HG03354 (cell line): Measurements from ENCODE around the gene CAMK2D.
A peak's percentile ranks its signal among the peaks of the same experiment; 100 is the strongest.

ENCODE experiments used
- ATAC-seq: cut with Tn5 transposase; IDR thresholded peaks from one replicate; pipeline ENCODE4 v1.9.1; 2021; ENCODE audit warnings: mild to moderate bottlenecking; ENCODE audit not compliant: unreplicated experiment, poor library complexity, severe bottlenecking

The CAMK2D gene

DNA sequence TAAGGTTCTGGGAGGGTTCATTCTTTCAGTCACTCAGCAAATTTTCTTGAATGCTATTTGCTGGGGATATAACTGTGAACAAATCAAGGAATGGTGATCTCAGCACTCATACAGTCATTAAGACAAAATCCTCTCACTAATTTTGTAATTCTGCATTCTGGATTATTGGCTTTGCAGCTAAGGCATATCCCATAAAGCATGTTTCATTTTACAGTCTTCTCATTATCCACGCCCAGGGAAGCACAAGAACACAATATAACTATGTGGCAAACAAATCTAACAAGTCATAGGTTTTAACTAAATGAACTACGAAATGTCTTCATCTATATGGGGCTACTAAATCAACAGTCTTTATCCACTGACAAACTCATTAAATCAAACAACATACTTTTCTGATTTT lies 139.9 kb downstream of the CAMK2D start:
- ATAC-seq: no peak

DNA sequence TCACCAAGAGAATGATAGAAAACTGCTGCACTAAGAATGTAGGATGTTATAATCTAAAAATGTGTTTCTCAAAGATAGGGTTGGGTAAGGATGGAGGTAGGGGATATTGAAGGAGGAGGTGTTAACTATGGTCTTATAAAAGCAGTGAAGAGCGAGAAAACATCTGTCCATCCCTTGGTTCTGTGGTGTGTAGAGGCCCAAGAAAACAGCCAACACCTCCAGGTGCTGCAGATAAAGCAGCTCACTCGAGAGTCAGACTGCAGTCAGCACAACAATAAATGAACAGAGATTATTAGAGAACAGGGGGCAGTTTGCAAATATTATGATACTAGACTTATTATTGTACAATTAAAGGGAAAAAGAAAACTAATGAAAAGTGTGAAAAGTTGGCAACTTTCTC lies 141.5 kb downstream of the CAMK2D start:
- no peak for ATAC-seq

DNA sequence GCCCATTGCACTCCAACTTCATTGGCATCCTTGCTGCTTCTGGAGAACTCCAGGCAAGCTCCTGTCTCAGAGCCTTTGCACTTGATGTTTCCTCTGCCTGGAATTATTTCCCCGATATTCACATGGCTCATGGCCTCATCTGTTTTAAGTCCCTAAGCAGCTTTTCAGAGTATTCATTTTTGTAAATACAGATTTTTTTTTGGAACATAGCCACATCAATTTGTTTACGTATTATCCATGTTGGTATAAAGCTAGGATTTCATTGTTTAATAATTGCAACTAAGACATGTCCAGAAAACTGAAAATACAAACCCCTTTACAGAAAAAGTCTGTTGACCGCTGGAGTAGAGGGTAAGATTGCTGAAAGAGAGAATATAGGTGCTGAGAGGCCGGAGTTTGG lies 142.0 kb downstream of the CAMK2D start:
- no peak for ATAC-seq

DNA sequence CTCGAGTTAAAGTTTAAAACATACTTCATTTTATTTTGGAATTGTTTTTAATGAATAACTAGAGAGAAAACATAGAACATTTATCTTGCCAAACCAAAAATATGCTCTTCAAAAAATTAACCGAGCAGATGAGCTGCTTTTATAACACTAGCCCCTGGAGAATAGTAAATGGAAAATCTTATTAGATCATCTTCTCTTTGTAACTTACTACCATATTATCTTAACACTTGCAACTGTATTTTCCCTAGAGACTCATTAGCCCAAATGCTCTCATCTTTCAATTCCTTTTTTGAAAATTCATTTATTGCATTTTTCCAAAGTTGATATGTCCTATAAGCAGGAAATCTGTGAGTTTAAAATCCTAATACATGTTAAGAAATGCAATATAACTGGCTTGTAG lies 143.3 kb downstream of the CAMK2D start:
- no peak for ATAC-seq

DNA sequence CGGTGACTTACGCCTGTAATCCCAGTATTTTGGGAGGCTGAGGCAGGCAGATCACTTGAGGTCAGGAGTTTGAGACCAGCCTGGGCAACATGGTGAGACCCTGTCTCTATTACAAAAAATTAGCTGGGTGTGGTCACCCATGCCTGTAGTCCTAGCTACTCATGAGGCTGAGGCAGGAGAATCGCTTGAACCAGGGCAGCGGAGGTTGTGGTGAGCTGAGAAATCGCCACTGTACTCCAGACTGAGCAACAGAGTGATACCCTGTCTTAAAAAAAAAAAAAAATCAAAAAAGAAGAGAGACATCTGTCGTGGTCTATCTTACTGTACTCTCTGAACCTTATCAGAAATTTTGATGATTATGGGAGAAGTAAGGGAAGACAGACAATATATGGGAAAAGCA lies 144.3 kb downstream of the CAMK2D start:
- no peak for ATAC-seq

DNA sequence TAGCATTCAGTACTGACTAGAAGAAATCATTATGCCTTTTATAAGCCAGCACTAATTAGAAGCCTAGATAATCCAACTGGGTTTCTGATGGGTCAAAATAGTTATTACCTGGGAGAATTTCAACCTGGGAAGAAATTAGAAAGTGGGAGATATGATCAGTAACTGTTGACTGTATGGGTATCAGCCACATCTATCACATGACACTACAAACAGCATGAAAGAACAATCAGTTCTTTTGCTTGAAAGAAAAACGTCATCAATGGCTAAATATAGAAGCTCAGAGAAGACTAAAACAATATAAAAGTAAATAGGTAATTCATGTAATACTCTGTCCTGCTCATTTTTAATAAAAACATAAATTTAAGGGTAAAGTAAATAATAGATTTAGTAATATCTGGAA lies 145.1 kb downstream of the CAMK2D start:
- no peak for ATAC-seq

DNA sequence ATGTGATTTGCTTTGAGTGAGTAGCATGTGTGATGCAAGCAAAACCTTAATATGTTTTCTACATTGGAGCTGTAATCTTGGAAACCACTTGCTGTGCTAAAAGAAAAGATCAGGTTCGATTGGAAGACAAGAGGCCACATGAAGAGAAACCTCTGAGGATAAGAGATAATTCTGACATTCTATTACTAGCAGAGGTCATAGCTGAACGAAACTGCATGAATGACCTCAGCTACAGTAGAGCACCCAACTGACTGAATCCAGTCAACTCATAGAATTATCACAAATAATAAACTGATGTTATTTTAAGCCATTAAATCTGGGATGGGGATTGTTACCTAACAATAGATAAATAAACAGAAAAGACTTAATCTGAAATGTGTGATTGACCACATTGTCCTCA lies 147.1 kb downstream of the CAMK2D start:
- peak; percentile 51 for ATAC-seq

DNA sequence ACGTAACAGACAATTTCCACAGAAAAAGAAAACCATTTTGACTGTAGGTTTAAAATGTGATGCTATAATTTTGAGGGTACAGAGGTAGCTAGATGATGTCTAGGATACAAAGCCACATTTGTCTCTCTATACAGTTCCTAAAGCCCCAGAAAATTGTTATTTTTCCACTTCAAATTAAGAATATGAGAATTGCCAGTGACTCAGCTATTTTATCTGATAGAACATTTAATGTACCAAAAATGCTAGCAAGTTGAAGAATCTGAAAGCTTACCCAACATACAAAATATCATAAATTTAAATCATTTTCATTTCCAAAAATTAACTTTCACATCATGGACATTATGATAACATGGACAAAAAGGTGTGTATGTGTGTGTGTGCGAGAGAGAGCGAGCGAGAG lies 148.0 kb downstream of the CAMK2D start:
- no peak for ATAC-seq

DNA sequence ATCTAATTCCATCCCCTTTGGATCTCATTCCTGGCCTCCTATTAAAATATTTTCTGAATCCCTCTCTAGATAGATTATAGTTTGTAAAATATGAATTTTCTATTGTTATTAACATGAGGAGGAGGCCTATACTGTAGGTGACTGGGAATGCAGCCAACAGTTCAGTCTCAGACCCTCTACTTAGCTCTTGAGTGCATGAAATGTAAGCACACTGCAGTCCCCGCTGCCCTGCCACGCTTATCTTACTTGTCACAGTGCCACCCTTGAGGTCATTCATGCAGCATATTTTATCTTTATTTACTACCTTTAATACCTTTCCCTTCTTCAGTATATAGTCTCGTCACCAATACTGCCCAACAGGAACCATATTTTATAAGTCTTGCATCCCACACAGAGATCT lies 151.0 kb downstream of the CAMK2D start:
- no peak for ATAC-seq

DNA sequence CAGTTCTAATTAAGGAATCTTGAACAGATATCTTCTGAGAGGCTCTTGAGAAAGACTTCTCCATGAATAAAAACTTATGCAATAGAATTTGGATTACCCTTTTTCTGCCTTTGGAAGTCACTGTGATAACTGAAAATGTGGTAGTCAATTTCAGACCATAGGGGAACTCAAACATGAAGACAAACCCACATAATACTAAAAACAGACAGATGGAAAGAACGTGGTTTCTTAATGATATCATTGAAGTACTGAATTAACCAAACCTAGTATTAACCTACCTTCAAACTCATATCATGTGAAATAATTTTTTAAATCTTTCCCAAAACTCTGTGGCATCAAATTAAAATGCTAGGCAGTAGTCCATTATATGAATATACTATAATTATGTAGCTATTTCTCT lies 153.5 kb downstream of the CAMK2D start:
- ATAC-seq: peak; percentile 65

DNA sequence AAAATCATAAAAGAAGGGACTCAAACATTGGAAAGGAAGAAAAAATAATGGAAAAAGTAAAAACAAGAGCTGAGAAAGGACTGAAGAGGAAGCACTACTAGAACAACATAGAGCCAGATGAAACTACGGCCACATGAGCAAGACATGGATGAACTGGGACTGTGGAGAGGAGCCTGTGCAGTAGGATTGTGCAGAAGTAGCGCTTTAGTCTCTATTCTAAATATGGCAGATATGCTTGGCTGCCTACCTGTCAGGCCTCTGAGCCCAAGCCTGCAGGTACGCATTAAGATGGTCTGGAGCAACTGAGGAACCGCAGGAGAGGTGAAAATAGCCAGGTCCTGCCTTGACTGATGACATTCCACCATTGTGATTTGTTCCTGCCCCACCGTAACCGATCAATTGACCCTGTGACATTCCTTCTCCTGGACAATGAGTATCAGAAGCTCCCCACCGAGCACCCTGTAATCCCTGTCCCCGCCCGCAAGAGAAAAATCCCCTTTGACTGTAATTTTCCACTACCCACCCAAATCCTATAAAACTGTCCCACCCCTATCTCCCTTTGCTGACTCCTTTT lies 154.3 kb downstream of the CAMK2D start:
- ATAC-seq: peak; percentile 55

DNA sequence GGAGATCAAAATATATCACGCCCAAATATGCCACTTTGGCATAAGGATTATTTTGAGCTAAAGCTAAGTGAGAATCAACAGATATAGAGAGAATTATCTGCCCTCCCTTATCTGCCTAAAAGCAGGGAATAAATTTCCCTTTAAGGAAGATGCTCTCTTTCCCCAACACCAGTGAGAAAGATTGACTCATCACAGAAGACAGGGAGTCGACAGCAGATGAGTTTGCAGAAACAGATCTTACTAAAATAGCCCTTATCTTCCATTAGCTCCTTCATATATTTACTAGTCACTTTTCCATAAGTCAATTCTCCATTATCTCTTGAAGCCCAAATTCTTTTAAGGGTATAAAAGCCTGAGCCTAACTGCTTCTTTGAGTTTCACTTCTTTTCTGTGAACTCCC lies 156.6 kb downstream of the CAMK2D start:
- ATAC-seq: no peak

DNA sequence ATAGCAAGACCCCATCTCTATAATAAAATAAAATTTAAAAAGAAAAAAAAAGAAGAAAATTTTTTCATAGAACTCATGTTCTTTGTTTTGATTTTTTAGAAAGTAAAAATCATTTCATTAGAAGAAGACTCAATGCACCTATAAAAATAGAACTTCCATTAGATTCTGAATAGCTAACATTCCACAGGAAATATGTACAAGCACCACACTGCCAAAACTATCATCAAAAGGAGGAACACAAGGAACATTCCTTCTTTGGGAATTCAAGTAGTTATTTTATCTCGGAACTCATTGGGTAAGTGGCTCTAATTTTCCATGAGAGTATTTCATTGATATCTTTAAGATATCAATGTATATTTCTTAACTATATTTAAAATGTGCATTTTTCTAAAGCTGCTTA lies 157.6 kb downstream of the CAMK2D start:
- no peak for ATAC-seq

DNA sequence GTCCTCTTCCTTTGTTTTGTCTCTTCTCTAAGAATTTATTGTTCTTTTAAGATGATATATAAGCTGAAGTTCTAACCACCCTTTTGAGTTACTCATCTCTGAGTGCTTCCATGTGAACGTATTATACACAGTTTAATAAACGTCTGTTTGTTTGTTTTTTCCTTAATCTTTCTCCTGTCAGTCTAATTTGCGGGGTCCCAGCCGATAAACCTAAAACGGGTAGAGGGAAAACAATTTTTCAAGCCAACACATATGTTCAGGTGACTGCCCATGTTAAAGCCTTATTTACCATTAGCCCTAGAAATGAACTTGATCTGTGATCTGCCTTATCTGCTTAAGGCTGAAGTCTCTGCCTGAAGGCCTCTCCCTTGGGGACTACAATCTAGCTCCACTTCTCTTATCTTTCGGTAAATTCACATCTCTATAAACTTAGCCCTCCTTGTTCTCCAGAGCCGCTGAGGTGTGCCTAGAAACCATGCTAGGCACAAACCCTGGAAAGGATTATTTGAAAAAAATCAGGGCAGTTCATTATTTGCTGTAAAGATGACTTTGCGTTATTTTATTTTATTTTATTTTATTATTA lies 158.8 kb downstream of the CAMK2D start:
- no peak for ATAC-seq

DNA sequence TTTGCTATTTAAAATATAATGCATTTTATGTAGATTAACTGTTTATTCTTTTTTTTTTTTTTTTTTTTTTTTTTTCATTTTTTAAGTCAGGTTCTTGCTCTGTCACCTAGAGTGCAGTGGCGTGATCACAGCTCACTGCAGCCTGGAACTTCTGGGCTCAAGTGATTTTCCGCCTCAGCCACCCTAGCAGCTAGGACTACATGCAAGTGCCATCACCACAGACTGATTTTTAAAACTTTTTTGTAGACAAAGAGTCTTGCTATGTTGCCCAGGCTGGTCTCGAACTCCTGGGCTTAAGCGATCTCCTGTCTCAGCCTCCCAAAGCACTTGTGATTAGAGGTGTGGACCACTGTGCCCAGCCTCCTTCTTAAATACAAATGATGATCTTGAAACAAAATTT lies 159.9 kb downstream of the CAMK2D start:
- no peak for ATAC-seq

DNA sequence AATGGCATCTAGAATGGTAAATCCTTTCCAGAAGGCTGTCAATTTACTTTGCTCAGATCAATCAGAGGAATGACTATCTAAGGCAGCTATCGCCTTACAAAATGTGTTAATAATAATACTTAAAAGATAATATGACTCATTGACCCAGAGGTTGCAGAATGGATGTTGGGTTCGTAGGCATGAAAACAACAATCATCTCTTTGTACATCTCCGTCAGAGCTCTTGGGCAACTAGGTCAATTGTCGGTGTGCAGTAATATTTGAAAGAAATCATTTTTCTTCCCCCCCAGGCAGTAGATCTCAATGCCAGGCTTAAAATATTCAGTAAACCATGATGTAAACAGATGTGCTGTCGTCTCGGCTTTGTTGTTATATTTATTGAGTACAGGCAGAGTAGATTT lies 165.1 kb downstream of the CAMK2D start:
- ATAC-seq: no peak

DNA sequence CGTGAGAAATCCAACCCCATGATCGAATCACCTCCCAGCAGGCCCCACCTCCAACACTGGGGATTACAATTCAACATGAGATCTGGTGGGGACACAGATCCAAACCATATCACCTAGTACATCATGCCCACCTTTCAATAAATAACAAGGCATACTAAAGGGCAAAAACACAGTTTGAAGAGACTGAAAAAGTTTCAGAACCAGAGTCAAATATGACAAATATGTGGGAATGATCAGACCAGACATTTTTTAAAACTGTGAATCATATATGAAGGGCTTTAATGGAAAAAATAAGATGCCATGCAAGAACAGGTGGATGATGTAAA lies 167.3 kb downstream of the CAMK2D start:
- ATAC-seq: no peak

DNA sequence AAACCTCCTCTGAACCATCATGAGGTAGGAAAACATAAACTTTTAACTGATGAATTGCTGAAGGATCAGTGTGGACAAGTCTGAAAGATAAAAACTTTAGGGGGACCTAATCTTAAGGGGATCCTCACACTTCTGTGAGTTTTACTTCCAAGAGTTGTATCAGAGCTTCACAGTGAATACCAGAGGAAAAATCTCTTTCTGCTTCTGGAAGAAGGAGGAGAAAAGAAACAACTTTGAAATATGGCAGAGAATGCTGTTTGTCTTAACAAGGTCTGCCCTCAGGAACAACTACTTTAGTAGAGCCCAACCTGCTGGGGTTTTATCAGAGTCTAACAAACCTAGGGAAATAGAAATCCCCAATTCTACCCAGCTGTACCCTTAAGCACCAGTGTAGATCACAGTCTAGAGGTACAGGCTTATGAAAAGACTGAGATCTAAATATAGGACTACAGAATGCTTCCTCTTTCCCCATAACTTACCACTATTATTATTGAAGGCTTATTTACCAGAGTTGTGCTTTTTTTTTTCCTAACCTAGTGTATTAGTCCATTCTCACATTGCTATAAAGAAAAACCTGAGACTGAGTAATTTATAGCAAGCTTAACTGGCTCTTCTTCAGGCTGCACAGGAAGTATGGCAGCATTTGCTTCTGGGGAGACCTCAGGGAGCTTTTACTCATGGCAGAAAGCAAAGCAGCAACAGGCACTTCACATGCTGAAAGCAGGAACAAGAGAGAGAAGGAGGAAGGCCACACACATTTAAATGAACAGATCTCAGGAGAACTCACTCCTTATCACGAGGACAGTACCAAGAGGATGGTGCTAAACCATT lies 167.9 kb downstream of the CAMK2D start:
- peak; percentile 69 for ATAC-seq

DNA sequence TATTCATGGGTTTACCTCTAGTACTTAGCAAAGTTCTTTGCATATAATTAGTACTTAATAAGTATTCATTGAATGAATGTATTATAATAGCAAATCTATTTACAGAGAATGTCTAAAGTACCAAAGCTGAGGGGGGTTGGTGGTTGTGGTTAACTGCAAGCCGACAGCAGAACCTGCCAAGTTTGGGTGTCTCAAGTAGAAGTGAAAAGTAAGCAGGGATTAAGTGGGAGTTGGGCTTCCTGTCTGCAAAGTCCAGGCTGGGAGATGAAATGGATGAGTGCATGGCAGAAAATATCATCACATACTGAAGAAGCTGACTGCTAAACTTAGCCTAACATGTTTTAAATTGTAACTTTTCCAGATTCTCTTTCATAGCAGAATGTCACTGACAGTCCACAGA lies 169.6 kb downstream of the CAMK2D start:
- no peak for ATAC-seq

DNA sequence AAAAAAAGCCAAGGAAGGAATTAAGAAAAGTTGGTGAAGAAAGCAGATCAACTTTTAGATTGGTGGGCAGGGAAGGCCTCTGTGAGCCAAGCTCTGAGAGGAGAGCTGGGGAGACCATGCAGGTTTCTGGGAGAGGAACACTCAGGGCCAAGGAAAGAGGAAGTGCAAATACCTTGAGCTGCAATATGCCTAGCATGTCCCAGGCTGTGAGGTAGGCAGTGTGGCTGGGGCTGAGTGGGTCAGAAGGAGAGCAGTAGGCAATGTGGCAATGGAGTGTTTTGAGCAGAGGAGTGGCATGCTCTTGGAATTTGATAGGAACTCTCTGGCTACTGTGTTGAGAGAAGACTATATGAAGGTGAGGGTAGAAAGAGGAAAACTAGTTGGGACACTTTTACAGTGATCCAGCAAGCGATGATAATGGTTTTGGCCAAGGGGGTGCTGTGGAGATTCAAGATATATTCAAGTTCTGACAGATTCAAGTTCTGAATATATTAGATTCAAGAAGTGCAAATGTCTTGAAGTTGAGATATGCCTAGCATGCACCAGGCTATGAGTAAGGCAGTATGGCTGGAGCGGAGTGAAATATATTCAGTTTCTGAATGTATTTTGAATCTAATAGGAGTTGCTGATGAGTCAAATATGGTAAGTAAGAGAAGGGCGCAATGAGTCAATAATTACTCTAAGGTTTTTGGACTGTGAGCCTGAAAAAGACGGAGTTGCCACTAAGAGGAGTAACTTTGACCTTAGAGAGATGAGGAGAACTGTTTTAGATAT lies 172.5 kb downstream of the CAMK2D start:
- no peak for ATAC-seq
